CD8-positive, alpha-beta memory T cell (primary cell): ENCODE measurements around the gene OR2J2. TPM values are rescaled to one million over a fixed set of nuclear protein-coding genes. Genes with fewer than 3 reads are reported as not detected.
"Not testable (repeated sequence)": the region's sequence is repeated elsewhere in the genome, so short reads cannot be mapped to it uniquely, and the experiment has no call there.

ENCODE experiments used
- CTCF ChIA-PET: fragments of 350-600 bp; sonication (Branson Sonifier 250); formaldehyde crosslinking; loops from one replicate; lab custom pipeline; 2021; ENCODE audit warnings: antibody characterized with exemption; lab: Charles Lee
- POLR2A ChIA-PET: fragments of 350-600 bp; sonication (Branson Sonifier 250); formaldehyde crosslinking; loops from one replicate; lab custom pipeline; 2021; ENCODE audit warnings: antibody characterized with exemption; lab: Charles Lee
- DNase-seq, 5 donors: peaks; one replicate each; pipeline versions ENCODE4 v3.0.0 to v3.0.0-alpha.2; 2020 to 2022; ENCODE audit warnings: mixed read lengths in 1 of 5
- H3K27ac ChIP-seq: one replicate; pipeline ENCODE4 v1.7.0; 2013; ENCODE audit warnings: low read depth, mild to moderate bottlenecking, low read length, moderate library complexity
- H3K27me3 ChIP-seq: 2 replicates; pipeline ENCODE4 v1.7.0; 2013; ENCODE audit warnings: low read length, mild to moderate bottlenecking; ENCODE audit not compliant: insufficient read depth, poor library complexity, severe bottlenecking
- H3K36me3 ChIP-seq: 2 replicates; pipeline ENCODE4 v1.7.0; 2013; ENCODE audit warnings: mild to moderate bottlenecking, low read length, moderate library complexity; ENCODE audit not compliant: insufficient read depth
- H3K4me1 ChIP-seq: 2 replicates; pipeline ENCODE4 v1.7.0; 2013; ENCODE audit warnings: mild to moderate bottlenecking, low read length, moderate library complexity; ENCODE audit not compliant: insufficient read depth
- H3K4me3 ChIP-seq: 2 replicates; pipeline ENCODE4 v1.7.0; 2013; ENCODE audit warnings: mild to moderate bottlenecking, low read length
- H3K9me3 ChIP-seq: 2 replicates; pipeline ENCODE4 v1.7.0; 2013; ENCODE audit warnings: mild to moderate bottlenecking, low read length
- H3K27ac Mint-ChIP-seq, 8 donors: one replicate each; pipeline ENCODE4 v1.8.0; 2020 to 2021; ENCODE audit warnings: mixed read lengths in 8 of 8, mild to moderate bottlenecking in 6 of 8, inconsistent platforms in 3 of 8, moderate library complexity in 3 of 8
- H3K27me3 Mint-ChIP-seq, 2 donors: one replicate each; pipeline ENCODE4 v1.8.0; 2020 to 2021; ENCODE audit warnings: mixed read lengths in 2 of 2, mild to moderate bottlenecking in 1 of 2, moderate library complexity in 1 of 2
- H3K36me3 Mint-ChIP-seq, 3 donors: one replicate each; pipeline ENCODE4 v1.8.0; 2020 to 2021; ENCODE audit warnings: mixed read lengths in 3 of 3, inconsistent platforms in 1 of 3, mild to moderate bottlenecking in 1 of 3
- H3K4me1 Mint-ChIP-seq, 3 donors: one replicate each; pipeline ENCODE4 v1.8.0; 2020 to 2021; ENCODE audit warnings: mixed read lengths in 3 of 3, inconsistent platforms in 1 of 3, mild to moderate bottlenecking in 1 of 3
- H3K4me3 Mint-ChIP-seq, 7 donors: one replicate each; pipeline ENCODE4 v1.8.0; 2020 to 2021; ENCODE audit warnings: mixed read lengths in 7 of 7, mild to moderate bottlenecking in 6 of 7, moderate library complexity in 4 of 7, inconsistent platforms in 2 of 7
- H3K9me3 Mint-ChIP-seq, 5 donors: one replicate each; pipeline ENCODE4 v1.8.0; 2020 to 2022; ENCODE audit warnings: mixed read lengths in 5 of 5, mild to moderate bottlenecking in 3 of 5, moderate library complexity in 2 of 5, inconsistent platforms in 1 of 5
- polyA plus RNA-seq: library from polyadenylated mRNA; unstranded; fragments of 300-500 nt; fragmentation: Illumina TruSeq; gene quantifications from one replicate; pipeline ENCODE4 v1.2.3, GENCODE V29; 2021
- total RNA-seq, 2 experiments: library from RNA; stranded (reverse); gene quantifications; one replicate each; pipeline ENCODE4 v1.2.3, GENCODE V29; 2021

Gene OR2J2
- total and polyA plus RNA-seq, 3 experiments from 2014 or later: not detected

GRCh38 chr6:29200767-29201662, 30.3 kb downstream of the OR2J2 start:
- CTCF ChIA-PET: no interaction called here
- Histone ChIP-seq H3K9me3 (no peaks in the 10 kb centered on the region), H3K4me1 (no peaks in the 10 kb centered on the region), H3K4me3 (no peak overlapping the region), H3K27me3 (no peaks in the 10 kb centered on the region), H3K27ac (no peak overlapping the region), H3K36me3 (no peaks in the 10 kb centered on the region)
- no peak for DNase-seq
- peaks cover 0 to 10% (median 0%) of the 10 kb centered on the region in 3 donors for H3K4me1 Mint-ChIP-seq
- no peaks in the 10 kb centered on the region for H3K36me3 Mint-ChIP-seq
- POLR2A ChIA-PET: no interaction called here
- no peak overlapping the region for H3K27ac Mint-ChIP-seq
- H3K9me3 Mint-ChIP-seq: no peaks in the 10 kb centered on the region
- H3K27me3 Mint-ChIP-seq: peaks cover 4 to 11% of the 10 kb centered on the region in 2 donors
- no peak overlapping the region for H3K4me3 Mint-ChIP-seq

GRCh38 chr6:29201966-29202365, 31.3 kb downstream of the OR2J2 start:
- no peaks in the 10 kb centered on the region for H3K9me3 Mint-ChIP-seq
- no peak overlapping the region for H3K27ac Mint-ChIP-seq
- Histone ChIP-seq H3K4me1 (no peaks in the 10 kb centered on the region), H3K9me3 (no peaks in the 10 kb centered on the region), H3K27me3 (no peaks in the 10 kb centered on the region), H3K36me3 (no peaks in the 10 kb centered on the region), H3K27ac (no peak overlapping the region), H3K4me3 (no peak overlapping the region)
- peaks cover 4 to 16% of the 10 kb centered on the region in 2 donors for H3K27me3 Mint-ChIP-seq
- no peaks in the 10 kb centered on the region for H3K36me3 Mint-ChIP-seq
- POLR2A ChIA-PET: no interaction called here
- DNase-seq: no peak
- CTCF ChIA-PET: no interaction called here
- peaks cover 0 to 10% (median 0%) of the 10 kb centered on the region in 3 donors for H3K4me1 Mint-ChIP-seq
- no peak overlapping the region for H3K4me3 Mint-ChIP-seq

GRCh38 chr6:29211488-29211887, 40.8 kb downstream of the OR2J2 start:
- Mint-ChIP-seq H3K27ac (no peak overlapping the region), H3K4me3 (no peak overlapping the region), H3K9me3 (no peaks in the 10 kb centered on the region), H3K27me3 (peaks cover 3 to 43% of the 10 kb centered on the region in 2 donors), H3K4me1 (no peaks in the 10 kb centered on the region), H3K36me3 (no peaks in the 10 kb centered on the region)
- DNase-seq: no peak
- no peaks in the 10 kb centered on the region for H3K4me1 ChIP-seq
- H3K27me3 ChIP-seq: no peaks in the 10 kb centered on the region
- H3K27ac ChIP-seq: no peak overlapping the region
- no peak overlapping the region for H3K4me3 ChIP-seq
- H3K9me3 ChIP-seq: no peaks in the 10 kb centered on the region
- no peaks in the 10 kb centered on the region for H3K36me3 ChIP-seq
- POLR2A ChIA-PET: no interaction called here
- CTCF ChIA-PET: no interaction called here

GRCh38 chr6:29216528-29216927, 45.8 kb downstream of the OR2J2 start:
- CTCF ChIA-PET: no interaction called here
- H3K27ac Mint-ChIP-seq: no peak overlapping the region
- no peak for DNase-seq

GRCh38 chr6:29217242-29217641, 46.5 kb downstream of the OR2J2 start:
- H3K4me1 Mint-ChIP-seq, DNase-seq, H3K36me3 Mint-ChIP-seq, H3K36me3 ChIP-seq, H3K27ac Mint-ChIP-seq, H3K9me3 Mint-ChIP-seq, H3K27me3 ChIP-seq, H3K4me1 ChIP-seq, H3K9me3 ChIP-seq, POLR2A ChIA-PET, H3K27ac ChIP-seq, H3K4me3 ChIP-seq, CTCF ChIA-PET, H3K4me3 Mint-ChIP-seq: not testable (repeated sequence)
- H3K27me3 Mint-ChIP-seq: peaks cover 5 to 39% of the 10 kb centered on the region in 2 donors

More at GRCh38 chr6:29216528-29216927, 45.8 kb downstream of the OR2J2 start:
- H3K4me1 ChIP-seq: no peaks in the 10 kb centered on the region
- H3K9me3 Mint-ChIP-seq: no peaks in the 10 kb centered on the region
- no peaks in the 10 kb centered on the region for H3K36me3 Mint-ChIP-seq
- no peak overlapping the region for H3K4me3 Mint-ChIP-seq
- H3K36me3 ChIP-seq: no peaks in the 10 kb centered on the region
- H3K27me3 Mint-ChIP-seq: peaks cover 5 to 36% of the 10 kb centered on the region in 2 donors
- H3K4me1 Mint-ChIP-seq: no peaks in the 10 kb centered on the region
- H3K27ac ChIP-seq: no peak overlapping the region
- H3K27me3 ChIP-seq: no peaks in the 10 kb centered on the region
- no peaks in the 10 kb centered on the region for H3K9me3 ChIP-seq
- POLR2A ChIA-PET: no interaction called here
- H3K4me3 ChIP-seq: no peak overlapping the region

GRCh38 chr6:29218056-29218455, 47.3 kb downstream of the OR2J2 start:
- POLR2A ChIA-PET: not testable (repeated sequence)

More at GRCh38 chr6:29218056-29218455, 47.3 kb downstream of the OR2J2 start:
- H3K4me3 ChIP-seq, DNase-seq, H3K27ac Mint-ChIP-seq, H3K9me3 ChIP-seq, H3K4me3 Mint-ChIP-seq, H3K4me1 Mint-ChIP-seq, H3K36me3 ChIP-seq, H3K4me1 ChIP-seq, H3K9me3 Mint-ChIP-seq, H3K27ac ChIP-seq, CTCF ChIA-PET, H3K36me3 Mint-ChIP-seq, H3K27me3 ChIP-seq: not testable (repeated sequence)
- peaks cover 4 to 44% of the 10 kb centered on the region in 2 donors for H3K27me3 Mint-ChIP-seq

Other genes with a start within 250 kb of the OR2J2 start
- gene TRIM27, start 246.9 kb upstream of the OR2J2 start, total RNA-seq: 10 to 100 TPM; 67.7 to 69.2 TPM
- 61.6 TPM for gene TRIM27, start 246.9 kb upstream of the OR2J2 start, polyA plus RNA-seq
- gene ZNF311, start 165.6 kb upstream of the OR2J2 start, total RNA-seq: under 1 TPM; 0.66 to 0.73 TPM
- not detected for gene ZNF311, start 165.6 kb upstream of the OR2J2 start, polyA plus RNA-seq
- not detected for gene OR2W1, start 125.7 kb upstream of the OR2J2 start, total RNA-seq
- not detected for gene OR2W1, start 125.7 kb upstream of the OR2J2 start, polyA plus RNA-seq
- not detected for gene OR2B3, start 83.6 kb upstream of the OR2J2 start, total RNA-seq
- gene OR2B3, start 83.6 kb upstream of the OR2J2 start, polyA plus RNA-seq: not detected
- gene OR2J1, start 71.4 kb upstream of the OR2J2 start, total RNA-seq: not detected
- not detected for gene OR2J1, start 71.4 kb upstream of the OR2J2 start, polyA plus RNA-seq
- gene OR2J3, start 62.8 kb upstream of the OR2J2 start, total RNA-seq: not detected
- not detected for gene OR2J3, start 62.8 kb upstream of the OR2J2 start, polyA plus RNA-seq
- not detected for gene OR14J1, start 130.8 kb downstream of the OR2J2 start, total RNA-seq
- gene OR14J1, start 130.8 kb downstream of the OR2J2 start, polyA plus RNA-seq: not detected
- gene OR5V1, start 198.0 kb downstream of the OR2J2 start, total RNA-seq: not detected
- not detected for gene OR5V1, start 198.0 kb downstream of the OR2J2 start, polyA plus RNA-seq
- not detected for gene OR12D3, start 204.4 kb downstream of the OR2J2 start, total RNA-seq
- gene OR12D3, start 204.4 kb downstream of the OR2J2 start, polyA plus RNA-seq: not detected
- not detected for gene OR12D2, start 224.7 kb downstream of the OR2J2 start, total RNA-seq
- gene OR12D2, start 224.7 kb downstream of the OR2J2 start, polyA plus RNA-seq: not detected
- gene OR12D1, start 244.0 kb downstream of the OR2J2 start, total RNA-seq: not detected
- not detected for gene OR12D1, start 244.0 kb downstream of the OR2J2 start, polyA plus RNA-seq